ENCODE data around the gene DLX1.
"Not testable (repeated sequence)": the region's sequence is repeated elsewhere in the genome, so short reads cannot be mapped to it uniquely, and the experiment has no call there.

DLX1 gene

DNA sequence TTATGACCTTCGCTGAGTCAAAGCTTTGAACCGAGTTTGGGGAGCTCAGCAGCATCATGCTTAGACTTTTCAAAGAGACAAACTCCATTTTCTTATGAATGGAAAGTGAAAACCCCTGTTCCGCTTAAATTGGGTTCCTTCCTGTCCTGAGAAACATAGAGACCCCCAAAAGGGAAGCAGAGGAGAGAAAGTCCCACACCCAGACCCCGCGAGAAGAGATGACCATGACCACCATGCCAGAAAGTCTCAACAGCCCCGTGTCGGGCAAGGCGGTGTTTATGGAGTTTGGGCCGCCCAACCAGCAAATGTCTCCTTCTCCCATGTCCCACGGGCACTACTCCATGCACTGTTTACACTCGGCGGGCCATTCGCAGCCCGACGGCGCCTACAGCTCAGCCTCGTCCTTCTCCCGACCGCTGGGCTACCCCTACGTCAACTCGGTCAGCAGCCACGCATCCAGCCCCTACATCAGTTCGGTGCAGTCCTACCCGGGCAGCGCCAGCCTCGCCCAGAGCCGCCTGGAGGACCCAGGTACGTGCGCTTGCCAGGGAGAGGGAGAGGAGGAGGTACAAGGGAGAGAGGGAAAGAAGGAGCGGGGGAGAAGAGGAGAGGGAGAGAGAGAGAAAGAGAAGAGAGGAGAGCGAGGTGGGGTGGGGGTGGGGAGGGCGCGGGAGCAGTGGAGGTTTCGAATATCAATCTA, at the start of gene DLX1:
TSS of gene DLX1 (plus strand) at position 48 of the 700 bp plus-strand sequence. CDS start at position 219, 171 bp downstream.
- DNase-seq = no peak

DNA sequence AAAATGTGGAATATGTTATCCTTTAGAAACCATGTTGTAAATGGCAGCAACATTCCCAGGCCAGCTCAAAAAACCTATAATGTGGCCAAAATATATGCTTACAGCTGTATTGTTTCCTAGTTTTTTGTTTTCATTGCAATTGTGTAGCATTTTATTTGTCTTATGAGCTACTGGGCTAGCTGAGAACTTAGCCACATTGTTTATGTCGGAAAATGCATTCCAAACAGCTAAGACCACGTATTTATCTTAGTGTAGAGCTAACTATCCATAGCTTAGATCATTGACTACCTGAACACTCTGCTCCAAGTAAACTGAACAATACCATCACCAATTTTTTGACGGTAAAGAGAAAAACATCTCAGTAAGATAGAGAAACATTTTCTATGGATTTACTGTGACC, 47.2 kb upstream of the DLX1 start:
- DNase-seq = no peak

DNA sequence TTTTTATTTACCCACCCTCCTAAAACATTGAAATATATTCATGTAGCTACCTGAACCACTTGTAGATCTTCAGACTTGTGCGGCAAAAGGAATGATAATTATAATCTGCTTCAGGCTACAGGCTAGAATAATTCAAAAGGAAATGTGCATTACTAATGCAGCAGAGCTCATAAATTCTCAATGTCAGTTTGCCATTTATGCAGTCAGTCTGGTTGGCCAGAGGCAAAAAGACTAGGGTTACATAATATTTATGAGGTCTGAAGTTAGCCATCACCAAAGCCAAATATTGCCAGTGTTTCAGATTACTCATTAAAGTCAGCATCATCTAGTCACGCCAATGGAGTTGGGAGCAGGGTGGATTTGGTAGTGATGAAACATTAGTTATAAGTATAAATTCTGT, 46.7 kb upstream of the DLX1 start:
- DNase-seq = no peak

DNA sequence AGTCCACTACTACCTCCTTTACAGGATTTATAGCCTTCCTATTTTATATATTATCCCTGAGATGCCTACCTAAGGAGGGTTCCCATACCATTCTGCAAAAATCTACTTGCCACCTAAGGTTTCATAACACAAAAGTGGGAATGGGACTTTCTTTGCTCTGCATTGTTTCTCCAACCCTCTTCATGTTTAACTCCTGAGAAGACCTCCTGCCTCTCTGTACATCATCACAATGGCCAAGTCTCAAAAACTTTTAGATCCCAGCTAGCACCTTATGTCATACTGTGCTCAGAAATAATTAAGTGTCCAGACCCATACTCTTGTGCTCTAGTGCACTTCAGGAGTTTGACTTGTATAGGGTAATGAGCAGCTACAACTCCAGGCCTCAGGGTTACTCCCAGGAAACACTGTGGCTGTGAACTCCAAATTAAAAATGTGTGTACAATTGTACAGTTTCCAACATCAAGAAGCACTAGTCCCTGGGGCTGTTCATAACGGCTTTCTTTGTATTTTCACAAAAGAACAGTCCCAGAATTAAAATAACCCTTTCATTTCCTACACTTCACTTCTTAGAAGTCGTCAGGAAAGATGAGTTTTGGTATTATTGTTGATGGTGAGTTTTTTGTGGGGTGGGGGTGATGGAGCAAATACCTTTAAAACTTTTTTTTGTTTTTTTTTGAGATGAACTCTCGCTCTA, 46.1 kb upstream of the DLX1 start:
- DNase-seq = no peak

DNA sequence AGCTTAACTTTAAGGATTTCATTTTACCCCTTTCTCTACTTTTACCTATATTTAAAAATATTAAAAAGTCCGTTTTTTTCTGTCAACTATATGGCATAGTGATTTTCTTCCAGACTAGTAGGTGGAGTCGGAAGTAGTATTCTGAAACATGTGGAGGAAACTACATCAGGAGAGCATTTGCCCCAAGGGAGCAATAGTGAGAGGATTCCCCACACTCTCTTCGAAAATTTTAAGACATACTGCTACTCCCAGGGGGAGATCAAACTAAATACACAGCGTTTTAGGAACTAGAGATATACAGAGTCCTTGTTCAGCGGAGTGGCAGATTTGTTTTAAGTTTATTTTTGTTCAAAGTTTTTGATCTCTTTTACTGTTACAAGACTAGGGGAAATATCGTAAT, 45.0 kb upstream of the DLX1 start:
- no peak for DNase-seq

DNA sequence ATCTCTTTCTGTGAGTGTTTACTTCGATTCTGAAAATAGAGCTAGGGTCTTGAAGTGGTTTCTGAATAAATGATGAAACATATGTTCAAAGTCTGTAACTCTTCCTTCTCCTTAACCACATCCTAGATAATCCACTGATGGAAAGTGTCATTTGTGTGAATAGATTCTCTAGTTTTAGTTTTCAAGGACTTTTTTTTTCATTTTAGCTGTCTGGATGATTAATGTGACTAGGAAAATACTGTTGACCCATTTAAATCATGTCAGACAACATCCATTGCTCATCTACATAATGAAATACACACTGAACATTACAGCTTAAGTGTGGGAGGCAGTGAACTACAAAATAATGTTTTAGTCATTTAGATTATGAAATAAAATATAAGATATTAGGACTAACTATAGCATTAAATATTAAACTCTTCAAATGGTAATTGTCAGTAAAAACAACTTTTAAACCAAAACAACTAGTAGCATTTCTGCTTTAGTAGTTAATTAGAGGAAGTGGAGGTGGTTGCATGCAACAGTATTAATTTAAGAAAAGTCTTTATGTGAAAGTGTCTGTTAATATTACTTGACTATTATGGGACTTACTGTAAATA, 39.1 kb upstream of the DLX1 start:
- DNase-seq = no peak

DNA sequence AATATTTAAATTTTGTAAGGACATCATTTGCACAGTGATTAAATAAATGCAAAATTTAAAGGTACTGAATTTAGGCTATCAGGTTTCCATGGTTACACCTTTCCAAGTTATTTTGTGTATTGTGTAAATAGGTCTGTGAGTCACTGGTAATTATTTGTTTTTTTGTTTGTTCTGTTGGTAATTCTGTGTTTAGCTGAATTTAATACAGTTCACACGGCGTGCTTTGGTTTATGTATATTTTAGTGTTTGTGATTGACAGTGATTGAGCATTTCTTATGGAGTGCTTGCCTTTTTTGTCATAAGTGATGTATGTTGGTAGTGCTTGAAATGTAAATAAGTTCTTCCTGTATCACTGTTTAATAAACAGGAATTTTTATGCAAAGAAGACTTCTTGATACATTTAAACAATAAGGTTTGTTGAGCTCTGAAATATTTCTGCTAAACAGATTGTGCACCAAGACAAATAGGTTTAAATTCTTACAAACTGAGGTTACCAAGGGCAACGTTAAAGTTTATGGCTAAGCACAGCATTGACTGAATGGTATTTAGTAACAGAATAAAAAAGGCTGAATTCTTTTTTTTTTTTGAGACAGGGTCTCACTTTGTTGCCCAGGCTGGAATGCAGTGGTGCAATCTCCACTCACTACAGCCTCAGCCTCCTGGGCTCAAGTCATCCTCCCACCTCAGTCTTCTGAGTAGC, 38.3 kb upstream of the DLX1 start:
- DNase-seq = no peak

DNA sequence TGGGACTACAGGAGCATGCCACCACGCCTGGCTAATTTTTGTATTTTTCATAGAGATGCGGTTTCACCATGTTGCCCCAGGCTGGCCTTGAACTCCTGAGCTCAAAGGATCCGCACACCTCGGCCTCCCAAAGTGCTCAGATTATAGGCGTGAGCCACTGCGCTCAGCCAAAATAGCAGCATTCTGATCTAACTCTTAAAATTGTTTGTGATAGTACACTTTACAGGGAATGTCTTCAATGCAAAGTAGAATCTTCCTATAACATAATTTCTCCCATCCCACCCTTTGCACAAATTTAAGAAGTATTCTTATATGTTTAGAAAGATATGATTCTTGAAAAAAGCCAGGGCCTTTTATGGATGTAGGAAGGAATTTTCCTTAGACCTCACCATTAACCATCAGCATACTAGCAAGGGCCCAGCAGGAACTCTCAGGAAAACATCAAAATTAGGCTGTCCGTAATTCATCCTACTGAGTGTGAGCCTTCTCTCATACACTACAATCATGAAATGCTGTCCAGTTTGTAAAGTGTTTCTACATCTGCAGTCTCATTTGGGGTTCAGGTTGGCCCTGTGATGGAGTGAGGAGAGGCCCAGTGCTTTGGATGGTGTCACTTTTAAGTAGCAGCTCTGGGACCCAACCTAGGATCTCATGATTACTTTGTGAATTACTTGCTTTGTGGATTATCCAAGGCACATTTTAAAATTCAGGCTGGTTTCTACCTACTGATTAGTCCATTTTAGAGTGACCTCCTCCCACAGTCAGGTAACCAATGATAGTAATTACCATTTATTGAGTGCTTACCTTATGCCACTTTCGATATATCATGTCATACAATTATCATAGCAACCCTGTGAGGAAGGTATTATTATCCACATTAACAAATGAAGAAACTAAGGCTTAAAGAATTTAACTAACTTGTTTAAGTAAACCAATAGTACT, 37.5 kb upstream of the DLX1 start:
- no peak for DNase-seq

DNA sequence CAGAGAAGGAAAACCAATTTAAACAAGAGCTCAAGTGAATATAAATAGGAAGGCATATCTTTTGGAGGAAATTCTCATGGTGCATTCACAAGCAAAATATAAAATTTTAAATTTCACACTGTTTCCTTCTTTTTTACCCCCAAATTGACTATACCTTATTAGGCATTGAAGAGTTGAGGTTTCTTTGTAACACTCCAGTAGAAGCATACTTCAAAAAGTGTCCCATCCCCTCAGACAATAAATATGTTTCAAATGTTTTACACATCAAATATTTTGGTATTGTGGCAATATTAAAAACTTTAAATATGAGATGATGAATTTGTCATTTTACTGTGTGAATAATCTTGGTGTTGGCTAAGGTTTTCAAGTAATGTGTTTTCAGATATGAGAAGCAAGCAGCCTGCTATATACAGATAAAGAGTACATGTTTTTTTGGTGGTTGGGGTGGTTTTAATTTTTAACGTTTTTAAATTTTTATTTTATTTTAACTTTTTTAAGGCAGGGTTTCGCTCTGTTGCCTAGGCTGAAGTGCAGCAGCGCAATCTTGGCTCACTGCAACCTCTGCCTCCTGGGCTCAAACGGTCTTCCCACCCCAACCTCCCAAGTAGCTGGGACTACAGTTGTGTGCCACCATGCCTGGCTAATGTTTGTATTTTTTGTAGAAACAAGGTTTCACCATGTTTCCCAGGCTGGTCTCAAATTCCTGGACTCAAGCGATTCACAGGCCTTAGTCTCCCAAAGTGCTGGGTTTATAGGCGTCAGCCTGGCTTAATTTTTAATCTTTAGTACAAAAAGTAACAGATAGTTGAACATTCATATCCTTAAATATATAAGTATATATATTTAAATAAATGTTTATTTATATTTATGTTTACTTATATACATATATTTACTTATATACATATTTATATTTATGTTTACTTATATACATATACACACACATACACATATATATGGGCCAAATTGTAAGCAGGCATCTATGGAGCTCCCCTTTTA, 36.5 kb upstream of the DLX1 start:
- DNase-seq = no peak

DNA sequence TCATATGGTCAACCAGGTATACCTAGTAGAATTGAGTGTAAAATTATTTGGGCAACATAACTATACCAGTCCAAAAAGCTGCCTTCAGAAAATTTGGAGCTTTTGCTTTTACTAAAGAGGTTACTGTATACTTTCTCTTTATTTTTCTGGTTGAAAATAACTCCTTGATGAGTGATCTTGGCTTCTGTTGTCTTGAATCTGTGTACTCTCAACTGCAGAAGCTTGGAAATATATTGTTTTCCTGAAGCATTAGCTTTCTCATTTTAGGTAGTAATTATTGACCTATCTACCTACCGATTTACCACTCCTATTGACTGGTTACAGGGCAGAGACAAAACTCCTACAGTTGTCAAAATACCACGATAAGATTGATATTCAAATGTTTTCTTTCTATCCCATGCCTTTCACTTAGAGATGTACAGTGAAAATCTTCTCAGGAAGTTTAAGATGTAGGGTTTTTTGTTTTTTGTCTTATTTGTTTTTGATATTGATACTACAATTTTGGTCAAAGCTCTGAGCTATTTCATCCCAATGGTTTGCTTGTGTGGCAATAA, 35.7 kb upstream of the DLX1 start:
- DNase-seq = no peak

DNA sequence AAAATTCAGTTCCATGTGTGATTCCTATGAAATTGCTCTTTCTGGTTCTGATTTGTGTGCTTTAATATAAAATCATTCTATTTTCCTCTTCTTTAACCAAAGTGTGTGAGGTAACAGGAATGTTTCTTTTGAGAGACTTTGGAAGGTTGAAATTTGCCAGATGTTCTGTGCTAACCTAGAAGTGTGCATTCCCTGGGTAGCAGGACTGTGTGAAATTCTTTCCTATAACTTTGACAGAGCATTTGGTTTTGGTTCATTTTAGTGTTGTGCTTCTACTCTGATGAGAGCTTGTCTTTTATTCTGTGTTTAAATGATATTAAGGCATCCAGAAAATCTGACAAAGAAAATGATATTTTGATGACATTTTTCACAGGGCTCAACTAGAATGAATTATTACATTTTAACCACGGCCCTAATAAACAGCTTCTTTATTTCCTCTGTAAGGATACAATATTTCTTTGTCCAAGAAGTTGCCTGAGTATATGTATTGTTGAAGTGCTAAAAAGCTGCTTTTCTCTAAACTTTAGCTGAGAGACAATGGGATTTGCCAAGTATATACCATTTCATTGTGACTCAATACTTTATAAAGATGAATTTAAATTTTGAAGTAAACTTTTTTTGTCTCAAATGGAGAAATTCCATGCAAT, 34.7 kb upstream of the DLX1 start:
- no peak for DNase-seq

DNA sequence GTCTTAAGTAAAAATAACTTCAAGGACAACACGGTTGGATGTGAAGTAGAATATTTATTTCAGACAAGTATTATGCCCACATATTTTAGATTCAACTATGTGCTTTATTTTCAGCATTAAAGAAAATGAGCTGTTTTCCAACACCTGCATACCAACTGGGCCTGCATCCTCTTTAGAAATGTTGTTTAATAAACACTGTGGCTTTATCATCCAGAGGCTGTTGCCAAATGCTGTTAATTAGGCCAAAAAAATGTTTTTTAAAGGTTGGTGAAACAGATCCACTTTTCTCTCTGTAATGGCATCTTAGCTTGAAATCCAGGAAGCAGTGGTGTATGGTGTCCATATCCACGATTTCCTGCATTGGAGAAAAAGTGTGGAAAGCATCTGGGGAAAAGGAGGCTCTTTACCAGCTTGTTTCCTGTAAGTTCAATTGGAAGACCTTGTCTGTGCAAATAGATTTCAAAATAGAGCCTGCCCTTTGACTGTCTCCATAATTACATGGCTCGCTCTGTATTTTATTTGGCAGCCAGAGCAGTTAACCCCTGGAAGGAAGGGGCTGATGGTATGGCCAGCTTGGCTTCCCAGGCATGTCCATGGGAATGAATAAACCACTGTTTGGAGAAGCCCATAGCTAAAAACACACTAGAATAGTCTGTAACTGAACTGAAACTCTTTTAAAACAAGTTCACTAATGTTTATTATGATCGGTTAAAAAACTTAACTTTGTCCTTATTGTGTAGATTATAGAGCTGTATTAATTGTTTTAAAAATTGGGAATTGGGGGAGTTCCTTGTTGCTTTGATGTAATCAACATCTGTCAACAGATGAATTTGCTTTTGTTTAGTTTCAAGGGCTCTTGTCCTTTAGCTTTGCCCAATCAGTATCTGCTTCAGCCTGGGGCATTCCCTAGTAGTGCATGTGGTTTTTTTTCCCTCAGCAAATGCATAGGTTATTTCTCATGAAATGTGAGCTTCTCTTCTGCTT, 33.0 kb upstream of the DLX1 start:
- no peak for DNase-seq

DNA sequence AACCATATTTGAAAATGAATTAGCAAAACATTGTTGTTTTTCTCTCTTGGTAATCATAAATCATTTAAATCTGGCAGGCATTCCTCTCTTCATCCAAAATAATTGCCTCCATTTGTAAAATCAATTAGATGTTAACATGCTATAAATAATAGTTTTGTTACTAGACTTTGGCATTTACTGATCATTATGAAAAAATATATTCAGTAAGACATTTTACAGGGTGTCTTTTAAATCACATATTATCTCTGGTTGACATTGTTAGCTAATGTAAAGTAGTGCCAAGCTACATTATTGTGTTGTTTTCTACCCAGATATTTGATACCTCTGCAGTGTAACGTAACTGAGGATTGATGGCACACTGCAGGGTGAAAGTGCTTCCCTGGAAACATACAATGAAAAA, 31.8 kb upstream of the DLX1 start:
- DNase-seq = no peak

DNA sequence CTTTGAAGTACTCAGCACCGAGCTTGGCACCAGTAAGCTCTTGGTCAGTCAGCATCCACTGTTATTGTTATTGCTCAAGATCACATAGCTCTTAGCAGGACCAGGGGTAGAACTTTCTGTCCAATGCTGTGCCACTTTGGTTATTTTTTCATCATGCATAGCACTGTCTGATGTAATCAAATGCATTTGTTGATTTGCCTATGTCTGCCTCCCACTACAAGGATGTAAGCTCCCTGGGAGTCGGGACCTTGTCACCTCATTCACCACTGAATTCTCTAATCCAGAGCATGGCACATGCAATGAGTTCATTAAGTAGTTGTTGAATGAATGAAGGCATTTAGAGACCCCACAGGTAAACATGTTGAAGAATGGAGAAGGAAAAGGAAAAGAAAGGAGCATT, 29.0 kb upstream of the DLX1 start:
- no peak for DNase-seq

DNA sequence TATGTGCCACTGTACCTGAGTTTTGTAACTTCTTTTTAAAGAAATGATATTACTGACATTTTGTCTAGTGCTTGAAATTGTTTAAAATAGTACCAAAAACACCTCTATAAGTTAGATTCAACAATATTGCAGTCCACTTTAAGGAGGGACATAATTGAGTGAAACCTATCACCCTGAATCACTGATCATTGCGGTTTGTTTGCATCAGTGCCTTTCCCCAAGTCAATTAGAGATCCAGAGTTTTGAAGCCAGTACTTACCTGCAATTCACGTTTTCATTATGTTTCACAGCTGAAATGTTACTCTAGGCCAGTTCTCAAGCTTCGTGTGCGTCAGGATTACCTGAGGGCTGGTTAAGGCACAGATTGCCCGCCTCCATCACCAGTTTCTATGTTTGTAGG, 26.6 kb upstream of the DLX1 start:
- no peak for DNase-seq

DNA sequence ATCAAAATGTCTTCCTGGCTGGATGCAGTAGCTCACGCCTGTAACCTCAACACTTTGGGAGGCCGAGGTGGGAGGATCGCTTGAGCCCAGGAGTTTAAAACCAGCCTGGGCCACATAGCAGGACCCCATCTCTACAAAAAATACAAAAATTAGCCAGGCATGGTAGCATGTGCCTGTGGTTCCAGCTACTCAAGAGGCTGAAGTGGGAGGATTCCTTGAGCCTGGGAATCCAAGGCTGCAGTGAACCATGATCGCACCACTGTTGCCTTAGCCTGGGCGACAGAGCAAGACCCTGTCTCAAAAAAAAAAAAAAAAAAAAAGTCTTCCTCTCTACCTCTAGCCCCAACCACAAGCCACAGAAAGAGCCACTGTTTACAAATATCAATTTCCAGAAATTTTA, 25.2 kb upstream of the DLX1 start:
- not testable (repeated sequence) for DNase-seq

DNA sequence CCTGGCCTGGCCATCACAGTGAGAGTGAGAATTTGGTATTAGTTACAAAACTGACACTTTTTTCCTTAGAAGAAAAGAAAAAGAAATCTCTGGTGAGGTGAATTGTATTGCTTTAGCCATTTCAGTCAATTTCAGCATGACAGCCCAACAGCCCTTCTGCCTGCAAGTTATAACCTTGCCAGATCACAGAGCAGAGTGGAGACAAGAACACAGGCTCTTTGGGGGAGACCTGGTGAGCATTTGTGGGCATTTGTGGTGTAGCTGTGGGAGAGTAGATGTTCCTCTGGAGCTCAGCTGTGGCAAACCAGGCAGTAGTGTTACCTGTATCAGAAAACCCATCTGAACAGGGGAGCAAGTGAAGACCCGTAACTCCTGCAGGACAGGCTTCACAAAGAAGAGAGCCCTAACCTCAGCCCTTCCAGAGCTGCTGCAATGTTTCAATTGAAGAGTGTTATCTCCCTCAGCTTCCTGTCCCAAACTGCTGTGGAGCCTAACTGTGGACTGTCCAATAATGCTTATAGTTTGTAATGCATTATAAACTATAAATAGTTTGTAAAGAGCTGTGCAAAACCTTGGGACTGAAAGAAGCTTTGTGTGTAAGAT, 22.8 kb upstream of the DLX1 start:
- DNase-seq = no peak

DNA sequence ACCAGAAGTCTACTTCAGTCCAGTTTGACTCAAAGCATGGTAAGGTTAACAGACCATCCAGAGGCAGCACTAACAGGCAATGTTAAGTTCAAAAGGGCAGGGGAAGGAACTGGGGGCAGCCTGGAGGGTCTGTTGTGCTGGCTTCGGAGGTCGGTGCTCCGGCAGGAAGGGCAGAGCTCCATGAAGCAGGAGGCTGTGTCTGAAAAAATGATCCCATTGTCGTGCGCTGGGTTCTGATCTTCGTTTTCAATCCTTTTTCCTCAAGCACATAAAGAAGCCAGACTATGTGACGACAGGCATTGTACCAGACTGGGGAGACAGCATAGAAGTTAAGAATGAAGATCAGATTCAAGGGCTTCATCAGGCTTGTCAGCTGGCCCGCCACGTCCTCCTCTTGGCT, 21.9 kb upstream of the DLX1 start:
- DNase-seq = no peak

DNA sequence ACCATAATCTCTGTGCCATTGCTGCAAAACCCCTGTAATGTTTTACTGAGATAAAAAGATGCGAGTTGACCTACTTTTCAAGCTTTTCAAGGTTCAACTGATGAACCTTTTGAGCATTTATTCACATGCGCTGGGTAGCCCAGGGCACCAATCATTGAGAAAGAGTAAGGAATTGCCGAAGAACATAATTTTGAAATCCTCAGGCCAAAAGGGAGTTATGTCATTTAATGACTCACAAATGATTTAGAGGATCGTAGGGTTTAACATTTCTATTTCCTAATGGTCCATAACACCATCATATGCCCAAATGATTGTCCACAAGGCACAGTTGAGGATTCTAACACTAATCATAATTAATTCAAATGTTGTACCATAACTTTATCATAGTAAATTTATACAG, 20.2 kb upstream of the DLX1 start:
- DNase-seq = no peak
